ENCODE results near the gene GNAS.

GNAS gene

DNA sequence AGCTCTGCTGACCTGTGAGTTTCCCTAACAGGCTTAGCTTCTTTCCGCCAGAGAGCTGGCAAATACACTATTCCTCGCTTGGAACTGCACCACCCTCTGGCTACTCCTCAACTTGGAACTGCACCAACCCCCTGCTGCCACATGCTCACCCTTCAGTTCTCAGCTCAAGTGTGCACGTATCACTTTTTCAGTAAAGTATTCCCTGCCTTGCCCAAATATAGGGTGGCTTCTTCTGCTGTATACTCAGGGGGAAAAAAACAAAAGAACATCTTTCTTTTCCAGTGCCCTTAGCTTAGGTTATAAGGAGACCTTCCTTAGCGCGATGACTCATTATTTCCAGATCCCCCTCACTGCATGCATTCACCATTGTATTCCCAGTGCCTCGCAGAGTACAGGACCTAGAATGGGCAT, 23.0 kb upstream of the GNAS start:
- DNase-seq = no peak

GRCh38 chr20:58832457-58832856, 20.1 kb upstream of the GNAS start:
- DNase-seq = no peak

DNA sequence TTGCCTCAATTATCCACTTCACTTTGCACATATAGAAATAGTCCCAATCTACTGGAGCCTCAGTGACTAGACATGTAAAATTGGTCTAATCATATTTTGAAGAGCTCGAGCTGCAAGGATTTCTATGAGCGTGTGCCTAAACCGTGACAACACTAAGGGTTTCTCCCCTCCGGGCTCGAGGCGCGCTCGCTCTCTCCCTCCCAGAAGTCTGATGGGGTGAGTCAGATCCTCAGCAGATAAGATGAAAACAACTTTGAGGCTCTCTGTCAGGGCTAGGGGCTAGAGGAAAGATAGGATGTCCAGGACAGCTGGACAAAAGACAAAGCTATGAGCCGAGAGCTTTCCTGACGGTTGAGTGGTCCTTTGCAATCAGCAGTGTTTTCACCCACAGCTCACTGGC, 18.6 kb upstream of the GNAS start:
- no peak for DNase-seq

DNA sequence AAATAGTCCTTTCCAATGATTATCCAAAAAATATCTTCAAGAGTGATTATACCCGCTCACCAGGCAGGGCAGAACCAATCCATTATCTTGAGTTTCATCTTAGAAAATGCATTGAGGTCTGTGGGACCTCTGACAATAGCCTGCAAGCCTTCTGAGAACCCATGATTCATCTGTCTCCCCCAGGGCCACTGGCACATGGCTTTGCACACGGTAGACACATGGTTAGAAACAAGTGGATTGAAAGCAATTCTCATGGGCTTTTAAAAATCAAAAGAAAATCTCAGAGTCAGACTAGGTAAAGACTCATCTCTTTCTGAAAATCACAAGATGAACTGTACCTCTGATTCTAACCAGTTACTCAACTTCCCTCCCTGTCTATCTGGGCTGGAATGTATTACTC, 17.3 kb upstream of the GNAS start:
- no peak for DNase-seq

DNA sequence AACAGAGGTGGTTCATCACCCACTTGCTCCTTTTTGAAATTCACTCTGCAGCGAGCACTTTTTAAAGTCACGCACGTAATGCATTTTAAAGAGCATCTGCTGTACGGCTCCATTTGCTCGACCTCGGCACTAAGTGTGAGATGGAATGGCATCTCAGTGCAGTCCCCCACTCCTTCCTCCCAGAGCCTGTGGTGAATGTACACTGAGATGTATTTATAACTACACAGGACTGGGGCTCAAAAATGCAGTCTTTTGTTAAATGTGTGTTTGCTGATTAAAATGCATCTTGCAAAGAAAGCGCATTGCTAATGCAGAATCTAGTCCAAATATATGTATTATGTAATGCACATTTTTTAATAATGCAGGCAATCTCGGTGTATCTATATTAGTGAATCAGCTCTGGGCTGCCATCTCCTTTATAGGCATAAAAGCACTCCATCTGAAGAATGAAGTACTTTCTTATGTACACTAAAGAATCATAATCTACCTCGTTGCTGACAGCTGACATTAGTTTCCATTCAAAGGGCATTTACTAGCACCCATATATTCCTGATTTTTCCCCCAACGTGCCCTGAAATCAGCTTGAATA, 15.8 kb upstream of the GNAS start:
- no peak for DNase-seq

- no peak for DNase-seq
Observed at GRCh38 chr20:58837717-58838116, 14.8 kb upstream of the GNAS start.

GRCh38 chr20:58838174-58838573, 14.3 kb upstream of the GNAS start:
- DNase-seq = no peak

DNA sequence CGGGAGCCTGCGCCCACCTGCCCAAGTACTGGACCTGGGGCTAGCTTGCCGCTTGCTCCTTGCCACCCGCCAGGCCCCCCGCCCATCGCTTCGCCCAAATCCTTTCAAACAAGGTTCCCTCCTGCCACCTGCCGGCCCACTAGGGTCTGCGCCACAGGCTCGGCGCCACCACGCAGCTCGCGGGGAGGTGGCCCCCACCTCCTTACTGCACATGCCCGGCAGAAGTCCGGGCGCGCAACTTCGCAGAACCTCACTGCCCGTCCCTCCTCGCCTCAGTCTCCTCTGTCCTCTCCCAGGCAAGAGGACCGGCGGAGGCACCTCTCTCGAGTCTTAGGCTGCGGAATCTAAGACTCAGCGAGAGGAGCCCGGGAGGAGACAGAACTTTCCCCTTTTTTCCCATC, 13.0 kb upstream of the GNAS start:
- no peak for DNase-seq

DNA sequence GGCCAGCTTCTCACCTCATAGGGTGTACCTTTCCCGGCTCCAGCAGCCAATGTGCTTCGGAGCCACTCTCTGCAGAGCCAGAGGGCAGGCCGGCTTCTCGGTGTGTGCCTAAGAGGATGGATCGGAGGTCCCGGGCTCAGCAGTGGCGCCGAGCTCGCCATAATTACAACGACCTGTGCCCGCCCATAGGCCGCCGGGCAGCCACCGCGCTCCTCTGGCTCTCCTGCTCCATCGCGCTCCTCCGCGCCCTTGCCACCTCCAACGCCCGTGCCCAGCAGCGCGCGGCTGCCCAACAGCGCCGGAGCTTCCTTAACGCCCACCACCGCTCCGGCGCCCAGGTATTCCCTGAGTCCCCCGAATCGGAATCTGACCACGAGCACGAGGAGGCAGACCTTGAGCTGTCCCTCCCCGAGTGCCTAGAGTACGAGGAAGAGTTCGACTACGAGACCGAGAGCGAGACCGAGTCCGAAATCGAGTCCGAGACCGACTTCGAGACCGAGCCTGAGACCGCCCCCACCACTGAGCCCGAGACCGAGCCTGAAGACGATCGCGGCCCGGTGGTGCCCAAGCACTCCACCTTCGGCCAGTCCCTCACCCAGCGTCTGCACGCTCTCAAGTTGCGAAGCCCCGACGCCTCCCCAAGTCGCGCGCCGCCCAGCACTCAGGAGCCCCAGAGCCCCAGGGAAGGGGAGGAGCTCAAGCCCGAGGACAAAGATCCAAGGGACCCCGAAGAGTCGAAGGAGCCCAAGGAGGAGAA, 12.3 kb upstream of the GNAS start:
- DNase-seq = no peak

GRCh38 chr20:58840816-58841538, 11.5 kb upstream of the GNAS start:
- no peak for DNase-seq

- DNase-seq = no peak
Observed at GRCh38 chr20:58841539-58842264, 10.8 kb upstream of the GNAS start.

- no peak for DNase-seq
Observed at GRCh38 chr20:58842276-58842675, 10.2 kb upstream of the GNAS start.

- DNase-seq = no peak
Observed at GRCh38 chr20:58843128-58843556, 9.4 kb upstream of the GNAS start.

- no peak for DNase-seq
Observed at GRCh38 chr20:58845706-58846105, 6.8 kb upstream of the GNAS start.

- no peak for DNase-seq
Observed at GRCh38 chr20:58847463-58847862, 5.1 kb upstream of the GNAS start.

DNA sequence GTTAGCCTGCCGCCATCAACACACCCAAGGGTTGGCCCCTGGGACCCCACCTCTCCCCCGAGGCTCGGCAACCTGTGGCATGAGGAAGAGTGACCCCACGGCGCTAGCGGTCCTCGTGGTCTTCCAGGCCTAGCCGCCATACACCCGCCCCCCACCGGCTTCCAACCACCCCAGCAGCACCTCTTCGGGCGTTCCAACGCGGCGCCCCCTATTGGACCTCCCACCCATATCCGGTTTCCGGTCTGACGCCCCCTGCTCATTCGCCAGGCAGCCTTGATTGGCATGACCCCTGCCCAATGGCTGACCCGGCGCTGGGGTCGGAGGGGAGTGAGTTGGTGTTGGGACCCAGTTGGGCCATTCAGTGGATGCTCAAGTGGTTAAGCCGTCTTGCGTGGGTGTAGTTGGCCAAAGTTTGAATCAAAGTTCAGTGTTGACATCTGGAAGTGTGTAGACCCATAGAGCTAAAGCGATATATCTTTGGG, 1.8 kb upstream of the GNAS start, which contains the start of gene GNAS-AS1:
GNAS-AS1 (minus strand) TSS at position 210 of the 482 bp plus-strand sequence.
- no peak for DNase-seq

DNA sequence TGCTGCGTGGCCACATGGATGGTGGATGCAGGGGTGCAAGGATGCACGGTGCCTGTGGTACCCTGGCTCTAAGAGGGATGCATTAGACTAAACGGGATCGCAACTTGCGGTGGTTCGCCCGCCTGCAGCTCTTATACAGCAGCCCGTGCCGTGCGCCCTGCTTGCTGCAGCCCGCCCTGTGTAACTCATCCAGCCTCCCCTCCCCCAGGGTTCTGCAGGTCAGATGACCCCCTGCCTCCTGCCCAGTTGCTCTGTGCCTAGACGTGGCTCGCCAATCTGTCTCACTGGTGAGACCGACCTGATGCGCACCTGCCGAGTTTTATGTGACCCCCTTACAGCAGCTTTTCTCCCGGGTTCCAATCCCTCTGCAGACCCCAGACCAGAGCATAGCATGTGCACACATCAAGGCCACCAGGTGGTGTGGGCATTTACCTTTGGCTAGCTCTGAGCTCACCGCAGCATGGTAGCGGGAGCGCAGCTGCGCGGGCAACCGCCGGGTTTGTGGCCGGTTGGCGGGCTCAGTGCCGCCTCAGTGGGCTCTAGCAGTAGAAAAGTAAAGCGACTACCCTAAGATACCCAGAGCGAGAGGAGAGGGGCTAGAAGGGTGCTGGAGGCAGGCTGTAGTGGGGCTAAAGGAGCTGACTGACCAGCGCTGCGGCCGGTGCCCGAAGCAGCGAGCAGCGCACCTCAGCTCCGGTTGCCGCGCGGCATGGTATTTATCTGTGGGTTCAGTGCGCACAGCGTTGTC, 1.1 kb upstream of the GNAS start:
- no peak for DNase-seq

- no peak for DNase-seq
Observed at GRCh38 chr20:58851969-58852458, 502 bp upstream of the GNAS start.

GRCh38 chr20:58853466-58853865, 950 bp downstream of the GNAS start:
- DNase-seq = no peak

- DNase-seq = no peak
Observed at GRCh38 chr20:58853976-58854637, 1.6 kb downstream of the GNAS start.

DNA sequence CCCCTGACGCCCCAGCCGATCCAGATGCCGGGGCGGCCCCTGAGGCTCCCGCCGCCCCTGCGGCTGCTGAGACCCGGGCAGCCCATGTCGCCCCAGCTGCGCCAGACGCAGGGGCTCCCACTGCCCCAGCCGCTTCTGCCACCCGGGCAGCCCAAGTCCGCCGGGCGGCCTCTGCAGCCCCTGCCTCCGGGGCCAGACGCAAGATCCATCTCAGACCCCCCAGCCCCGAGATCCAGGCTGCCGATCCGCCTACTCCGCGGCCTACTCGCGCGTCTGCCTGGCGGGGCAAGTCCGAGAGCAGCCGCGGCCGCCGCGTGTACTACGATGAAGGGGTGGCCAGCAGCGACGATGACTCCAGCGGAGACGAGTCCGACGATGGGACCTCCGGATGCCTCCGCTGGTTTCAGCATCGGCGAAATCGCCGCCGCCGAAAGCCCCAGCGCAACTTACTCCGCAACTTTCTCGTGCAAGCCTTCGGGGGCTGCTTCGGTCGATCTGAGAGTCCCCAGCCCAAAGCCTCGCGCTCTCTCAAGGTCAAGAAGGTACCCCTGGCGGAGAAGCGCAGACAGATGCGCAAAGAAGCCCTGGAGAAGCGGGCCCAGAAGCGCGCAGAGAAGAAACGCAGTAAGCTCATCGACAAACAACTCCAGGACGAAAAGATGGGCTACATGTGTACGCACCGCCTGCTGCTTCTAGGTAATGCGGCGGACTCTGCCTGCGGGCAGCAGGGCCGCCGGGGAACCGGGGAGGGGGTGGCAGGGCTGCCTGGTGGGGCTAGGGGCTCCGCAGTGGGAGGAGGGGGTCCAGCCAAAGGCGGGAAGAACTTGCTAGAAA, 2.3 kb downstream of the GNAS start:
- no peak for DNase-seq

Data from NCI-H510A treated with DMSO at 0.1 percent for 48 hours (cell line).